HEK293 (cell line): ENCODE data around the gene UBXN6.

Experiments
- CTCF ChIA-PET: fragments of 350-600 bp; formaldehyde crosslinking; extraction: SDS; loops from one replicate; lab custom pipeline; 2021; ENCODE audit warnings: antibody characterized with exemption; lab: Yijun Ruan, JAX
- POLR2A ChIA-PET: fragments of 300-600 bp; formaldehyde crosslinking; extraction: SDS; loops from one replicate; lab custom pipeline; 2020; ENCODE audit warnings: antibody characterized with exemption, inconsistent platforms; lab: Yijun Ruan, JAX
- H3K27ac ChIP-seq: fragments of 200-500 bp; sonication (Bioruptor generic); 2 replicates; pipeline ENCODE4 v1.5.1; 2014; ENCODE audit warnings: low read depth, low read length, control low read depth, inconsistent platforms; ENCODE audit errors: extremely low read depth
- H3K36me3 ChIP-seq, 2 experiments: fragments of 200-500 bp in 1 of 2; sonication (Bioruptor generic) in 1 of 2; 1 replicate in 1 of 2; 2 replicates in 1 of 2; pipeline ENCODE4 v1.5.1; 2014 to 2017; ENCODE audit warnings: inconsistent platforms in 2 of 2, low read length in 2 of 2; ENCODE audit not compliant: control insufficient read depth in 2 of 2, insufficient read depth in 1 of 2
- H3K4me1 ChIP-seq: fragments of 200-500 bp; sonication (Bioruptor generic); 2 replicates; pipeline ENCODE4 v1.5.1; 2014; ENCODE audit warnings: mild to moderate bottlenecking, low read length, inconsistent platforms; ENCODE audit not compliant: control insufficient read depth, insufficient read depth
- H3K4me3 ChIP-seq: 2 replicates; pipeline ENCODE4 v1.5.1; 2011; ENCODE audit warnings: low read depth, mild to moderate bottlenecking, control low read depth, low read length, moderate library complexity
- H3K9me3 ChIP-seq: fragments of 200-500 bp; sonication (Bioruptor generic); 2 replicates; pipeline ENCODE4 v1.5.1; 2014; ENCODE audit warnings: low read depth, low read length, inconsistent platforms; ENCODE audit not compliant: control insufficient read depth, insufficient read depth
- GLI4 ChIP-seq: fragments of 450-650 bp; formaldehyde crosslinking; IDR thresholded peaks from 2 replicates; pipeline ENCODE4 v1.5.1; 2016; ENCODE audit warnings: missing biosample characterization, missing genetic modification characterization
- KLF16 ChIP-seq: fragments of 450-650 bp; formaldehyde crosslinking; IDR thresholded peaks from 2 replicates; pipeline ENCODE4 v1.5.1; 2017; ENCODE audit warnings: missing biosample characterization, missing genetic modification characterization
- KLF9 ChIP-seq: fragments of 450-650 bp; formaldehyde crosslinking; IDR thresholded peaks from 2 replicates; pipeline ENCODE4 v1.5.1; 2016; ENCODE audit warnings: missing biosample characterization, missing genetic modification characterization, low read depth
- MYNN ChIP-seq: fragments of 450-650 bp; formaldehyde crosslinking; IDR thresholded peaks from 2 replicates; pipeline ENCODE4 v1.5.1; 2016; ENCODE audit warnings: missing biosample characterization, missing genetic modification characterization, borderline replicate concordance
- OVOL3 ChIP-seq: fragments of 450-650 bp; formaldehyde crosslinking; IDR thresholded peaks from 2 replicates; pipeline ENCODE4 v1.5.1; 2016; ENCODE audit warnings: missing biosample characterization, missing genetic modification characterization
- SCRT1 ChIP-seq: fragments of 450-650 bp; formaldehyde crosslinking; IDR thresholded peaks from 2 replicates; pipeline ENCODE4 v1.5.1; 2016; ENCODE audit warnings: missing biosample characterization, missing genetic modification characterization, borderline replicate concordance
- SP3 ChIP-seq: fragments of 450-650 bp; formaldehyde crosslinking; IDR thresholded peaks from 2 replicates; pipeline ENCODE4 v1.5.1; 2016; ENCODE audit warnings: missing biosample characterization, missing genetic modification characterization
- ZFP37 ChIP-seq: fragments of 450-650 bp; formaldehyde crosslinking; IDR thresholded peaks from 2 replicates; pipeline ENCODE4 v1.5.1; 2016; ENCODE audit warnings: missing biosample characterization, missing genetic modification characterization
- ZNF155 ChIP-seq: fragments of 450-650 bp; formaldehyde crosslinking; IDR thresholded peaks from 2 replicates; pipeline ENCODE4 v1.5.1; 2016; ENCODE audit warnings: missing biosample characterization, missing genetic modification characterization
- ZNF274 ChIP-seq, 2 experiments: fragments of 200-500 bp in 1 of 2; fragments of 450-650 bp in 1 of 2; sonication (Bioruptor generic) in 1 of 2; formaldehyde crosslinking in 1 of 2; IDR thresholded peaks; 2 replicates each; pipeline versions ENCODE4 v1.5.1 to v1.6.1; 2014 to 2016; ENCODE audit warnings: borderline replicate concordance in 1 of 2, inconsistent platforms in 1 of 2, low read length in 1 of 2, missing biosample characterization in 1 of 2, missing genetic modification characterization in 1 of 2
- ZNF391 ChIP-seq: fragments of 450-650 bp; formaldehyde crosslinking; IDR thresholded peaks from 2 replicates; pipeline ENCODE4 v1.5.1; 2016; ENCODE audit warnings: low read depth, missing biosample characterization, missing genetic modification characterization, borderline replicate concordance
- ZNF416 ChIP-seq: fragments of 450-650 bp; formaldehyde crosslinking; IDR thresholded peaks from 2 replicates; pipeline ENCODE4 v1.5.1; 2016; ENCODE audit warnings: missing biosample characterization, missing genetic modification characterization
- ZNF473 ChIP-seq: fragments of 450-650 bp; formaldehyde crosslinking; IDR thresholded peaks from 2 replicates; pipeline ENCODE4 v1.5.1; 2017; ENCODE audit warnings: missing biosample characterization, missing genetic modification characterization
- ZNF548 ChIP-seq: fragments of 450-650 bp; formaldehyde crosslinking; IDR thresholded peaks from 2 replicates; pipeline ENCODE4 v1.5.1; 2016; ENCODE audit warnings: missing biosample characterization, missing genetic modification characterization
- ZNF610 ChIP-seq: fragments of 450-650 bp; formaldehyde crosslinking; IDR thresholded peaks from 2 replicates; pipeline ENCODE4 v1.5.1; 2016; ENCODE audit warnings: missing biosample characterization, missing genetic modification characterization, borderline replicate concordance
- ZNF624 ChIP-seq: fragments of 450-650 bp; formaldehyde crosslinking; IDR thresholded peaks from 2 replicates; pipeline ENCODE4 v1.5.1; 2017; ENCODE audit warnings: missing biosample characterization, missing genetic modification characterization
- ZNF654 ChIP-seq: fragments of 450-650 bp; formaldehyde crosslinking; IDR thresholded peaks from 2 replicates; pipeline ENCODE4 v1.5.1; 2016; ENCODE audit warnings: low read depth, missing biosample characterization, missing genetic modification characterization
- ZNF768 ChIP-seq: fragments of 450-650 bp; formaldehyde crosslinking; IDR thresholded peaks from 2 replicates; pipeline ENCODE4 v1.5.1; 2018; ENCODE audit warnings: missing biosample characterization, mild to moderate bottlenecking, missing genetic modification characterization
- ZSCAN23 ChIP-seq: fragments of 450-650 bp; formaldehyde crosslinking; IDR thresholded peaks from 2 replicates; pipeline ENCODE4 v1.5.1; 2016; ENCODE audit warnings: missing biosample characterization, missing genetic modification characterization
- TF ChIP-seq, protein P1 (sequence below): fragments of 450-650 bp; formaldehyde crosslinking; IDR thresholded peaks from 2 replicates; pipeline ENCODE4 v1.5.1; 2016; ENCODE audit warnings: missing biosample characterization, missing genetic modification characterization, low read depth
- TF ChIP-seq, protein P2 (sequence below): fragments of 450-650 bp; formaldehyde crosslinking; IDR thresholded peaks from 2 replicates; pipeline ENCODE4 v1.5.1; 2017; ENCODE audit warnings: missing biosample characterization, missing genetic modification characterization
- TF ChIP-seq, protein P3 (sequence below): fragments of 450-650 bp; formaldehyde crosslinking; IDR thresholded peaks from 2 replicates; pipeline ENCODE4 v1.5.1; 2016; ENCODE audit warnings: missing biosample characterization, missing genetic modification characterization
- TF ChIP-seq, protein P4 (sequence below): fragments of 450-650 bp; formaldehyde crosslinking; IDR thresholded peaks from 2 replicates; pipeline ENCODE4 v1.5.1; 2017; ENCODE audit warnings: missing biosample characterization, mild to moderate bottlenecking, missing genetic modification characterization, moderate library complexity

The UBXN6 gene

DNA sequence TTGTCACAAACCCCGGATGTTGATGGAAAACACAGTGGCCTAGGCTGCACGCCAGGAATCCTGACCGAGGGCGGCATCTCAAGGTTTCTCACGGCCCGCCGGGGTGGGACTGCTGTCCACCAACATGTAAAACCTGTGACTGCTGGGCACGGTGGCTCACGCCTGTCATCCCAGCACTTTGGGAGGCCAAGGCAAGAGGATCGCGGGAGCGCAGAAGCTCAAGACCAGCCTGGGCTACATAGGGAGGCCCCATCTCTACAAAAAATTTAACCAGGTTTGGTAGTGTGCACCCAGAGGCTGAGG is 49.5 kb upstream of the UBXN6 start:
- no peak for TF ChIP-seq ZNF610 (tag by site-specific recombination)
- no peak for TF ChIP-seq ZNF274 (IDR thresholded peaks at IDR 0.05; ENCODE audit: low read length)
- no peak for TF ChIP-seq ZNF274 (tag by site-specific recombination; IDR thresholded peaks at IDR 0.05; ENCODE audit: borderline replicate concordance)
- no peak for TF ChIP-seq SCRT1 (tag by site-specific recombination)

DNA sequence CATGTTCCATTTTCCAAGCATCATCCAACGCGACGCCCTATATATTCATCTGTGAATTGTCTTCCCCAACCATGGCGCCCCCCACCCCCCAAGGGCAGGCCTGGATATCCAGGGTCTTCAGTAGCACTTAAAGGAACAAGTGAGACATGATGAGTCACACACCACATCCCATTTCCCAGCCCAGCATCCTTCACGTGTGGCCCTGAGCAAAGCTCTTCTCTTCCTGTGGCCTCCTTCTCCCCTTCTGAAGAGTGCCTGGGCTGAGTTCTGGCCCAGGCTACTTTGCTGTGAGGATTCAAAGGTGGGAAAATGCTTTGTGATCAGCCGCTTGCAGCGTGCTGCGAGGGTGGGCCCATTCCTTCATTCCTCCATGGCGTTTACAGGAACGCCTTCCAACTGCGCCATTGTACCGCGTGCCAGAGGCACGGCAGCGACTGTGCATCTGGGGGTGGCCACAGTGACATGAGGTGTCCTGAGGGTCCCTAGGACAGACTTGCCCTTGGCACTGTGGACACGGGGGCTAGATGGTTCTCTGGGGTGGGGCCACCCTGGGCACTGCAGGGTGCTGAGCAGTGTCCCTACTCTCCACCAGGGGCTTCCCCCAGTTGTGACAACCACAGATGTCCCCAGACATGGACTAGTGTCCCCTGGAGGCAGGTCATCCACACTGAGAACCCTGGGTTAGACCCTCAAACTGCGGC is 49.0 kb upstream of the UBXN6 start:
- Histone ChIP-seq H3K4me3 (no peak overlapping the region), H3K4me1 (no peaks in the 10 kb centered on the region), H3K9me3 (no peaks in the 10 kb centered on the region), H3K27ac (no peak overlapping the region), H3K36me3 (peaks cover 0 to 50% of the 10 kb centered on the region in 2 experiments; a peak in 2 of 3 replicates)
- TF ChIP-seq ZNF548 (tag by site-specific recombination): no peak
- no peak for TF ChIP-seq GLI4 (tag by site-specific recombination)
- ChIA-PET CTCF (no interaction called here), POLR2A (no interaction called here)

More for the DNA sequence above, 49.5 kb upstream of the UBXN6 start:
- CTCF ChIA-PET: interaction anchor here (3.6 kb wide), 1 partner anchor 17 kb away, joined by 24 read pairs; no protein-coding TSS in a partner anchor
- H3K4me1 ChIP-seq: no peaks in the 10 kb centered on the region
- peaks cover 0 to 45% of the 10 kb centered on the region in 2 experiments; a peak in 2 of 3 replicates for H3K36me3 ChIP-seq
- POLR2A ChIA-PET: no interaction called here
- H3K4me3 ChIP-seq: no peak overlapping the region
- H3K9me3 ChIP-seq: no peaks in the 10 kb centered on the region
- H3K27ac ChIP-seq: no peak overlapping the region; the same call in 1 of the 2 replicates

DNA sequence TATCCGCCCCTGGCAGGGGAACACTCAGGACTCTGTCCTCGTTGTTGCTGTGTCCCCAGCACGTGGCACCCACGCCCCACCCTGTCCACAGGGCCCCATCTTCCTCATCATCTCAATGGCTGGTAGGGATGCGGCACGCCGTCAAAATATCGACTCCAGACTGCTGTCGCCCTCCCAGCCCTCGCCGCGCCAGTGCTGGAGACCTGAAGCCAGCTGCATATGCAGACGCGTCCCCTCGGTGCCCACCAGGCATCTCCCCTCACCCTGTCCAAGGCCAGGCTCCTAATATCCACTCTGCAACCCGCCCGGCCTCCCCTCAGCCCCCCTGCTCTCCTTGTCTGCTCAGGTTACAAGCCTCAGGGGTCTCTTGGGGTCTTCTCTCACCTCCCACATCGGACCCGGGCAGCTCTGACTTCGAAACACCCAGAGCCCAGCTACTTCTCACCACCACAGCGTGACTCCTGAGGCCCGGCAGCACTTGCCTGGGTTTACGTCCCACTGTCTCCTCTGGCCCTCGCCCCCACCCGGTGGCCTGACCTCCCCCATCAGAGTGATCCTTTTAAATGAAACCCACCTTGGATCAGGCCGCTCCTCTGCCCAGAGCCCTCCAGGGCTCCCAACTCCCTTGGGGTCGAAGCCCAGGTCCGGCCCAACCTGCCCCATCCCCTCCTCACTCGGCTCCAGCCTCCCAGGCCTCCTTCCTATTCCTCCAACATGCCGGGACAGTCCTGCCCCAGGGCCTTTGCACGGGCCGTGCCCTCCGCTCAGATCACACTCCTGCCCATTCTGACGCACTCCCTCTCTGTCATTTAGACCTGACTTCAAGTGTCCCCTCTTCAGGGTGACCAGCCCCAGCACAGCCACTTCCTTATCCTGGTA is 48.2 kb upstream of the UBXN6 start:
- no peaks in the 10 kb centered on the region for H3K4me1 ChIP-seq
- POLR2A ChIA-PET: no interaction called here
- CTCF ChIA-PET: interaction anchor here (0.6 kb wide), 2 partner anchors 10 to 380 kb away, joined by 3 to 4 read pairs; no protein-coding TSS in a partner anchor
- H3K9me3 ChIP-seq: no peaks in the 10 kb centered on the region
- no peak overlapping the region for H3K27ac ChIP-seq
- H3K36me3 ChIP-seq: peaks cover 0 to 58% of the 10 kb centered on the region in 2 experiments; a peak in 2 of 3 replicates
- no peak overlapping the region for H3K4me3 ChIP-seq
- no peak for TF ChIP-seq KLF9 (tag by site-specific recombination)
- TF ChIP-seq ZFP37 (tag by site-specific recombination): no peak
- TF ChIP-seq, protein P1, sequence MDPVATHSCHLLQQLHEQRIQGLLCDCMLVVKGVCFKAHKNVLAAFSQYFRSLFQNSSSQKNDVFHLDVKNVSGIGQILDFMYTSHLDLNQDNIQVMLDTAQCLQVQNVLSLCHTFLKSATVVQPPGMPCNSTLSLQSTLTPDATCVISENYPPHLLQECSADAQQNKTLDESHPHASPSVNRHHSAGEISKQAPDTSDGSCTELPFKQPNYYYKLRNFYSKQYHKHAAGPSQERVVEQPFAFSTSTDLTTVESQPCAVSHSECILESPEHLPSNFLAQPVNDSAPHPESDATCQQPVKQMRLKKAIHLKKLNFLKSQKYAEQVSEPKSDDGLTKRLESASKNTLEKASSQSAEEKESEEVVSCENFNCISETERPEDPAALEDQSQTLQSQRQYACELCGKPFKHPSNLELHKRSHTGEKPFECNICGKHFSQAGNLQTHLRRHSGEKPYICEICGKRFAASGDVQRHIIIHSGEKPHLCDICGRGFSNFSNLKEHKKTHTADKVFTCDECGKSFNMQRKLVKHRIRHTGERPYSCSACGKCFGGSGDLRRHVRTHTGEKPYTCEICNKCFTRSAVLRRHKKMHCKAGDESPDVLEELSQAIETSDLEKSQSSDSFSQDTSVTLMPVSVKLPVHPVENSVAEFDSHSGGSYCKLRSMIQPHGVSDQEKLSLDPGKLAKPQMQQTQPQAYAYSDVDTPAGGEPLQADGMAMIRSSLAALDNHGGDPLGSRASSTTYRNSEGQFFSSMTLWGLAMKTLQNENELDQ (tag by site-specific recombination): no peak
- TF ChIP-seq, protein P2, sequence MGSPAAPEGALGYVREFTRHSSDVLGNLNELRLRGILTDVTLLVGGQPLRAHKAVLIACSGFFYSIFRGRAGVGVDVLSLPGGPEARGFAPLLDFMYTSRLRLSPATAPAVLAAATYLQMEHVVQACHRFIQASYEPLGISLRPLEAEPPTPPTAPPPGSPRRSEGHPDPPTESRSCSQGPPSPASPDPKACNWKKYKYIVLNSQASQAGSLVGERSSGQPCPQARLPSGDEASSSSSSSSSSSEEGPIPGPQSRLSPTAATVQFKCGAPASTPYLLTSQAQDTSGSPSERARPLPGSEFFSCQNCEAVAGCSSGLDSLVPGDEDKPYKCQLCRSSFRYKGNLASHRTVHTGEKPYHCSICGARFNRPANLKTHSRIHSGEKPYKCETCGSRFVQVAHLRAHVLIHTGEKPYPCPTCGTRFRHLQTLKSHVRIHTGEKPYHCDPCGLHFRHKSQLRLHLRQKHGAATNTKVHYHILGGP (tag by site-specific recombination): no peak
- TF ChIP-seq KLF16: no peak
- no peak for TF ChIP-seq ZNF768 (tag by site-specific recombination)
- TF ChIP-seq, protein P3, sequence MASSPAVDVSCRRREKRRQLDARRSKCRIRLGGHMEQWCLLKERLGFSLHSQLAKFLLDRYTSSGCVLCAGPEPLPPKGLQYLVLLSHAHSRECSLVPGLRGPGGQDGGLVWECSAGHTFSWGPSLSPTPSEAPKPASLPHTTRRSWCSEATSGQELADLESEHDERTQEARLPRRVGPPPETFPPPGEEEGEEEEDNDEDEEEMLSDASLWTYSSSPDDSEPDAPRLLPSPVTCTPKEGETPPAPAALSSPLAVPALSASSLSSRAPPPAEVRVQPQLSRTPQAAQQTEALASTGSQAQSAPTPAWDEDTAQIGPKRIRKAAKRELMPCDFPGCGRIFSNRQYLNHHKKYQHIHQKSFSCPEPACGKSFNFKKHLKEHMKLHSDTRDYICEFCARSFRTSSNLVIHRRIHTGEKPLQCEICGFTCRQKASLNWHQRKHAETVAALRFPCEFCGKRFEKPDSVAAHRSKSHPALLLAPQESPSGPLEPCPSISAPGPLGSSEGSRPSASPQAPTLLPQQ (tag by site-specific recombination): no peak
- TF ChIP-seq MYNN (tag by site-specific recombination): no peak
- TF ChIP-seq ZSCAN23 (tag by site-specific recombination): no peak
- no peak for TF ChIP-seq ZNF473 (tag by site-specific recombination)
- TF ChIP-seq, protein P4, sequence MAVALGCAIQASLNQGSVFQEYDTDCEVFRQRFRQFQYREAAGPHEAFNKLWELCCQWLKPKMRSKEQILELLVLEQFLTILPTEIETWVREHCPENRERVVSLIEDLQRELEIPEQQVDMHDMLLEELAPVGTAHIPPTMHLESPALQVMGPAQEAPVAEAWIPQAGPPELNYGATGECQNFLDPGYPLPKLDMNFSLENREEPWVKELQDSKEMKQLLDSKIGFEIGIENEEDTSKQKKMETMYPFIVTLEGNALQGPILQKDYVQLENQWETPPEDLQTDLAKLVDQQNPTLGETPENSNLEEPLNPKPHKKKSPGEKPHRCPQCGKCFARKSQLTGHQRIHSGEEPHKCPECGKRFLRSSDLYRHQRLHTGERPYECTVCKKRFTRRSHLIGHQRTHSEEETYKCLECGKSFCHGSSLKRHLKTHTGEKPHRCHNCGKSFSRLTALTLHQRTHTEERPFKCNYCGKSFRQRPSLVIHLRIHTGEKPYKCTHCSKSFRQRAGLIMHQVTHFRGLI (tag by site-specific recombination): no peak
- TF ChIP-seq SP3 (tag by site-specific recombination): no peak
- no peak for TF ChIP-seq ZNF155 (tag by site-specific recombination)
- TF ChIP-seq ZNF416 (tag by site-specific recombination): no peak
- TF ChIP-seq ZNF624: no peak
- no peak for TF ChIP-seq ZNF654 (tag by site-specific recombination)
- TF ChIP-seq ZNF391 (tag by site-specific recombination): no peak
- TF ChIP-seq OVOL3 (tag by site-specific recombination): no peak
